Dendritic cell treated with granulocyte-macrophage colony-stimulating factor and Interleukin-4, amounts not matched to agents 40 ng/mL and 50 ng/mL, for 4 days (primary cell): ENCODE data around the gene FYN.
A peak's percentile ranks its signal among the peaks of the same experiment; 100 is the strongest.

ENCODE experiments used
- H3K27ac Mint-ChIP-seq: one replicate; pipeline ENCODE4 v1.8.0; 2022; ENCODE audit warnings: mild to moderate bottlenecking, mixed read lengths
- H3K27me3 Mint-ChIP-seq: one replicate; pipeline ENCODE4 v1.8.0; 2022; ENCODE audit warnings: mild to moderate bottlenecking, mixed read lengths
- H3K36me3 Mint-ChIP-seq: one replicate; pipeline ENCODE4 v1.8.0; 2022; ENCODE audit warnings: low read depth, mixed read lengths
- H3K4me1 Mint-ChIP-seq: one replicate; pipeline ENCODE4 v1.8.0; 2022; ENCODE audit warnings: low read depth, mixed read lengths
- H3K4me3 Mint-ChIP-seq: one replicate; pipeline ENCODE4 v1.8.0; 2022; ENCODE audit warnings: mild to moderate bottlenecking, moderate library complexity, mixed read lengths
- H3K9me3 Mint-ChIP-seq: one replicate; pipeline ENCODE4 v1.8.0; 2022; ENCODE audit warnings: mixed read lengths
- intact Hi-C: fragments of 100-400 bp; cut with micrococcal nuclease; formaldehyde crosslinking; loops from one replicate; pipeline ENCODE4 v1.15.0; 2022

FYN gene

GRCh38 chr6:111808493-111808892 lies 64.8 kb downstream of the FYN start:
- Mint-ChIP-seq H3K4me1 (peaks cover 30% of the 10 kb centered on the region), H3K36me3 (no peaks in the 10 kb centered on the region), H3K4me3 (no peak overlapping the region), H3K27ac (no peak overlapping the region), H3K9me3 (no peaks in the 10 kb centered on the region), H3K27me3 (no peaks in the 10 kb centered on the region)
- intact Hi-C loops = no loop called here

GRCh38 chr6:111806561-111807497 lies 66.4 kb downstream of the FYN start:
- intact Hi-C loops = no loop called here
- H3K36me3 Mint-ChIP-seq = no peaks in the 10 kb centered on the region
- H3K4me3 Mint-ChIP-seq = no peak overlapping the region

GRCh38 chr6:111806165-111806547 lies 67.1 kb downstream of the FYN start:
- Mint-ChIP-seq H3K4me3 (no peak overlapping the region), H3K4me1 (peaks cover 40% of the 10 kb centered on the region), H3K9me3 (no peaks in the 10 kb centered on the region), H3K27me3 (no peaks in the 10 kb centered on the region), H3K36me3 (no peaks in the 10 kb centered on the region), H3K27ac (peak overlapping the region; percentile 65)
- intact Hi-C loops = no loop called here

More at GRCh38 chr6:111806561-111807497, 66.4 kb downstream of the FYN start:
- no peaks in the 10 kb centered on the region for H3K9me3 Mint-ChIP-seq
- H3K27ac Mint-ChIP-seq = no peak overlapping the region
- no peaks in the 10 kb centered on the region for H3K27me3 Mint-ChIP-seq
- peaks cover 37% of the 10 kb centered on the region for H3K4me1 Mint-ChIP-seq

GRCh38 chr6:111805511-111806164 lies 67.6 kb downstream of the FYN start:
- peak overlapping the region; percentile 65 for H3K27ac Mint-ChIP-seq
- peaks cover 45% of the 10 kb centered on the region for H3K4me1 Mint-ChIP-seq
- no peak overlapping the region for H3K4me3 Mint-ChIP-seq
- intact Hi-C loops = no loop called here
- H3K27me3 Mint-ChIP-seq = no peaks in the 10 kb centered on the region
- no peaks in the 10 kb centered on the region for H3K36me3 Mint-ChIP-seq
- H3K9me3 Mint-ChIP-seq = no peaks in the 10 kb centered on the region

GRCh38 chr6:111804627-111805235 lies 68.5 kb downstream of the FYN start:
- H3K4me1 Mint-ChIP-seq = peaks cover 51% of the 10 kb centered on the region
- H3K27ac Mint-ChIP-seq = peak overlapping the region; percentile 65
- no peaks in the 10 kb centered on the region for H3K27me3 Mint-ChIP-seq
- intact Hi-C loops = no loop called here
- no peaks in the 10 kb centered on the region for H3K36me3 Mint-ChIP-seq
- H3K4me3 Mint-ChIP-seq = no peak overlapping the region
- H3K9me3 Mint-ChIP-seq = no peaks in the 10 kb centered on the region

- Mint-ChIP-seq H3K27ac (no peak overlapping the region), H3K4me1 (peaks cover 51% of the 10 kb centered on the region), H3K4me3 (no peak overlapping the region), H3K27me3 (no peaks in the 10 kb centered on the region), H3K9me3 (no peaks in the 10 kb centered on the region), H3K36me3 (no peaks in the 10 kb centered on the region)
- intact Hi-C loops = no loop called here
These were observed 69.4 kb downstream of the FYN start for GRCh38 chr6:111803804-111804203.

- intact Hi-C loops = no loop called here
- Mint-ChIP-seq H3K36me3 (no peaks in the 10 kb centered on the region), H3K27me3 (no peaks in the 10 kb centered on the region), H3K9me3 (no peaks in the 10 kb centered on the region), H3K4me1 (peaks cover 51% of the 10 kb centered on the region), H3K27ac (no peak overlapping the region), H3K4me3 (no peak overlapping the region)
These were observed 69.9 kb downstream of the FYN start for GRCh38 chr6:111803371-111803770.

- Mint-ChIP-seq H3K9me3 (no peaks in the 10 kb centered on the region), H3K36me3 (no peaks in the 10 kb centered on the region), H3K27ac (no peak overlapping the region), H3K27me3 (no peaks in the 10 kb centered on the region), H3K4me3 (no peak overlapping the region), H3K4me1 (peaks cover 47% of the 10 kb centered on the region)
- intact Hi-C loops = no loop called here
These were observed 70.4 kb downstream of the FYN start for GRCh38 chr6:111802720-111803330.

- Mint-ChIP-seq H3K4me3 (no peak overlapping the region), H3K27me3 (no peaks in the 10 kb centered on the region), H3K9me3 (no peaks in the 10 kb centered on the region), H3K36me3 (no peaks in the 10 kb centered on the region), H3K27ac (no peak overlapping the region), H3K4me1 (peaks cover 47% of the 10 kb centered on the region)
- intact Hi-C loops = no loop called here
These were observed 71.2 kb downstream of the FYN start for GRCh38 chr6:111802015-111802414.

GRCh38 chr6:111800821-111801220 lies 72.4 kb downstream of the FYN start:
- no peaks in the 10 kb centered on the region for H3K27me3 Mint-ChIP-seq
- intact Hi-C loops = no loop called here
- H3K27ac Mint-ChIP-seq = no peak overlapping the region
- no peaks in the 10 kb centered on the region for H3K36me3 Mint-ChIP-seq
- no peak overlapping the region for H3K4me3 Mint-ChIP-seq
- peaks cover 36% of the 10 kb centered on the region for H3K4me1 Mint-ChIP-seq
- no peaks in the 10 kb centered on the region for H3K9me3 Mint-ChIP-seq

GRCh38 chr6:111800259-111800765 lies 72.9 kb downstream of the FYN start:
- no peaks in the 10 kb centered on the region for H3K27me3 Mint-ChIP-seq
- no peaks in the 10 kb centered on the region for H3K36me3 Mint-ChIP-seq
- H3K9me3 Mint-ChIP-seq = no peaks in the 10 kb centered on the region
- intact Hi-C loops = no loop called here
- no peak overlapping the region for H3K27ac Mint-ChIP-seq
- H3K4me3 Mint-ChIP-seq = no peak overlapping the region
- H3K4me1 Mint-ChIP-seq = peaks cover 31% of the 10 kb centered on the region

GRCh38 chr6:111799576-111800258 lies 73.5 kb downstream of the FYN start:
- no peaks in the 10 kb centered on the region for H3K27me3 Mint-ChIP-seq
- H3K36me3 Mint-ChIP-seq = no peaks in the 10 kb centered on the region
- H3K27ac Mint-ChIP-seq = no peak overlapping the region
- no peaks in the 10 kb centered on the region for H3K9me3 Mint-ChIP-seq
- peaks cover 25% of the 10 kb centered on the region for H3K4me1 Mint-ChIP-seq
- intact Hi-C loops = no loop called here
- no peak overlapping the region for H3K4me3 Mint-ChIP-seq

GRCh38 chr6:111798281-111798725 lies 74.9 kb downstream of the FYN start:
- no peaks in the 10 kb centered on the region for H3K36me3 Mint-ChIP-seq
- H3K27ac Mint-ChIP-seq = no peak overlapping the region
- intact Hi-C loops = no loop called here

More at GRCh38 chr6:111798281-111798725, 74.9 kb downstream of the FYN start:
- Mint-ChIP-seq H3K4me3 (no peak overlapping the region), H3K4me1 (peaks cover 31% of the 10 kb centered on the region), H3K27me3 (no peaks in the 10 kb centered on the region), H3K9me3 (no peaks in the 10 kb centered on the region)
